Fibroblast of lung (primary cell): Measurements from ENCODE around the gene TUBB1. TPM values are rescaled to one million over a fixed set of nuclear protein-coding genes. Genes with fewer than 3 reads are reported as not detected.

ENCODE experiments used
- DNase-seq, 2 donors: peaks; one replicate each; pipeline versions ENCODE4 v3.0.0 to v3.0.0-alpha.2; 2010; ENCODE audit warnings: low read depth in 2 of 2
- H2AFZ ChIP-seq: 2 replicates; pipeline ENCODE4 v1.5.1; 2012; ENCODE audit warnings: low read length, control low read depth, inconsistent platforms
- H3K27ac ChIP-seq: 2 replicates; pipeline ENCODE4 v1.5.1; 2011; ENCODE audit warnings: low read length, control low read depth; ENCODE audit not compliant: insufficient read depth
- H3K27me3 ChIP-seq: 2 replicates; pipeline ENCODE4 v1.5.1; 2011; ENCODE audit warnings: mild to moderate bottlenecking, low read length; ENCODE audit not compliant: control insufficient read depth, insufficient read depth
- H3K36me3 ChIP-seq: 2 replicates; pipeline ENCODE4 v1.5.1; 2011; ENCODE audit warnings: low read length; ENCODE audit not compliant: control insufficient read depth, insufficient read depth
- H3K4me1 ChIP-seq: 2 replicates; pipeline ENCODE4 v1.5.1; 2011; ENCODE audit warnings: low read length; ENCODE audit not compliant: control insufficient read depth, insufficient read depth; ENCODE audit errors: extremely low read depth
- H3K4me2 ChIP-seq: 2 replicates; pipeline ENCODE4 v1.5.1; 2011; ENCODE audit warnings: low read length, control low read depth; ENCODE audit not compliant: insufficient read depth; ENCODE audit errors: extremely low read depth
- H3K4me3 ChIP-seq, 4 experiments: fragments of 200-600 bp in 1 of 4; sonication (generic) in 1 of 4; replicated peaks in 1 of 4; 2 replicates each; pipeline ENCODE4 v1.5.1; 2011 to 2016; ENCODE audit warnings: low read length in 4 of 4, low read depth in 3 of 4, mild to moderate bottlenecking in 3 of 4, control low read depth in 2 of 4, inconsistent platforms in 1 of 4, mixed read lengths in 1 of 4; ENCODE audit not compliant: insufficient read depth in 1 of 4; ENCODE audit errors: control extremely low read depth in 1 of 4
- H3K79me2 ChIP-seq: 2 replicates; pipeline ENCODE4 v1.5.1; 2012; ENCODE audit warnings: mild to moderate bottlenecking, low read length, inconsistent platforms; ENCODE audit not compliant: control insufficient read depth, insufficient read depth
- H3K9ac ChIP-seq: 2 replicates; pipeline ENCODE4 v1.5.1; 2011; ENCODE audit warnings: mild to moderate bottlenecking, low read length, control low read depth; ENCODE audit not compliant: insufficient read depth
- H3K9me3 ChIP-seq: 2 replicates; pipeline ENCODE4 v1.5.1; 2012; ENCODE audit warnings: low read depth, low read length; ENCODE audit not compliant: control insufficient read depth, insufficient read depth
- H4K20me1 ChIP-seq: 2 replicates; pipeline ENCODE4 v1.5.1; 2011; ENCODE audit warnings: low read length; ENCODE audit not compliant: control insufficient read depth, insufficient read depth; ENCODE audit errors: extremely low read depth
- CTCF ChIP-seq, 2 donors: IDR thresholded peaks in 1 of 2; conservative IDR thresholded peaks in 1 of 2; 1 replicate in 1 of 2; 2 replicates in 1 of 2; pipeline ENCODE4 v1.5.1; 2011 to 2012; ENCODE audit warnings: low read length in 2 of 2, control low read depth in 1 of 2, inconsistent platforms in 1 of 2, low read depth in 1 of 2, mild to moderate bottlenecking in 1 of 2
- EZH2 ChIP-seq: IDR thresholded peaks from 2 replicates; pipeline ENCODE4 v1.5.1; 2012; ENCODE audit warnings: low read length, control low read depth, mild to moderate bottlenecking; ENCODE audit errors: missing control alignments
- polyA plus RNA-seq, 2 donors: library from polyadenylated mRNA; depleted of rRNA in 1 of 2; stranded (reverse) in 1 of 2; unstranded in 1 of 2; fragments of >200 nt; gene quantifications; 2 replicates each; pipeline ENCODE4 v1.2.1, GENCODE V29; 2011 to 2012; ENCODE audit warnings: missing spikeins in 1 of 2
- total RNA-seq: library from RNA; depleted of rRNA; stranded (reverse); fragments of >200 nt; gene quantifications from 2 replicates; pipeline ENCODE4 v1.2.1, GENCODE V29; 2014

TUBB1 gene
- total and polyA plus RNA-seq, 2 donors (not counting 1 experiment from before 2014, with no cell fraction given), result under 0.01 TPM; not detected in 1

GRCh38 chr20:58971429-58971828 is 47.8 kb upstream of the TUBB1 start:
- Histone ChIP-seq H3K4me2 (no peak overlapping the region), H3K79me2 (no peaks in the 10 kb centered on the region), H3K27ac (no peak overlapping the region), H3K36me3 (no peaks in the 10 kb centered on the region), H2AFZ (no peak overlapping the region), H3K9me3 (no peaks in the 10 kb centered on the region), H3K9ac (no peak overlapping the region), H3K4me3 (no peak overlapping the region), H3K27me3 (peaks cover 3% of the 10 kb centered on the region), H3K4me1 (no peaks in the 10 kb centered on the region), H4K20me1 (no peaks in the 10 kb centered on the region)
- DNase-seq, result no peak
- TF ChIP-seq CTCF (conservative IDR thresholded peaks at IDR 0.05 in 1 of 2, IDR thresholded peaks at IDR 0.05 in 1 of 2; ENCODE audit: low read depth in 1 of 2, low read length in 2 of 2) (no peak), EZH2 (no peak)

GRCh38 chr20:58973179-58973578 is 46.0 kb upstream of the TUBB1 start:
- H3K4me3 ChIP-seq, result no peak overlapping the region
- H3K4me1 ChIP-seq, result no peaks in the 10 kb centered on the region
- no peaks in the 10 kb centered on the region for H4K20me1 ChIP-seq
- no peak overlapping the region for H2AFZ ChIP-seq
- no peaks in the 10 kb centered on the region for H3K36me3 ChIP-seq
- DNase-seq, result no peak
- H3K9me3 ChIP-seq, result no peaks in the 10 kb centered on the region
- no peak overlapping the region for H3K4me2 ChIP-seq
- no peak for TF ChIP-seq CTCF (conservative IDR thresholded peaks at IDR 0.05 in 1 of 2, IDR thresholded peaks at IDR 0.05 in 1 of 2; ENCODE audit: low read depth in 1 of 2, low read length in 2 of 2)
- no peak for TF ChIP-seq EZH2
- no peak overlapping the region for H3K27ac ChIP-seq
- no peak overlapping the region for H3K9ac ChIP-seq
- H3K27me3 ChIP-seq, result peaks cover 3% of the 10 kb centered on the region
- no peaks in the 10 kb centered on the region for H3K79me2 ChIP-seq

GRCh38 chr20:58973866-58974265 is 45.4 kb upstream of the TUBB1 start:
- H3K4me2 ChIP-seq, result no peak overlapping the region
- TF ChIP-seq EZH2 (no peak), CTCF (conservative IDR thresholded peaks at IDR 0.05 in 1 of 2, IDR thresholded peaks at IDR 0.05 in 1 of 2; ENCODE audit: low read depth in 1 of 2, low read length in 2 of 2) (no peak)

More at GRCh38 chr20:58973866-58974265, 45.4 kb upstream of the TUBB1 start:
- Histone ChIP-seq H3K27me3 (peaks cover 3% of the 10 kb centered on the region), H3K27ac (no peak overlapping the region), H3K4me3 (no peak overlapping the region), H2AFZ (no peak overlapping the region), H3K9ac (no peak overlapping the region), H3K79me2 (no peaks in the 10 kb centered on the region), H3K36me3 (no peaks in the 10 kb centered on the region), H4K20me1 (no peaks in the 10 kb centered on the region), H3K9me3 (no peaks in the 10 kb centered on the region), H3K4me1 (no peaks in the 10 kb centered on the region)
- no peak for DNase-seq
